Thyroid gland (tissue), 4 donors: ENCODE results near the gene PUSL1. TPM values are rescaled to one million over a fixed set of nuclear protein-coding genes. Genes with fewer than 3 reads are reported as not detected.

Experiments used
- DNase-seq, 2 donors: peaks; one replicate each; pipeline ENCODE4 v3.0.0-alpha.2; 2019
- H3K27ac ChIP-seq, 3 donors: fragments of 200-600 bp; sonication (generic); 1 replicate in 2 of 3; 2 replicates in 1 of 3; pipeline ENCODE4 v1.5.1; 2016 to 2019; ENCODE audit warnings: mild to moderate bottlenecking in 1 of 3, moderate library complexity in 1 of 3
- H3K27me3 ChIP-seq: fragments of 200-600 bp; sonication (generic); one replicate; pipeline ENCODE4 v1.5.1; 2019
- H3K36me3 ChIP-seq, 2 donors: fragments of 200-600 bp; sonication (generic); one replicate each; pipeline ENCODE4 v1.5.1; 2016 to 2019
- H3K4me1 ChIP-seq, 2 donors: fragments of 200-600 bp; sonication (generic); one replicate each; pipeline ENCODE4 v1.5.1; 2017 to 2019
- H3K4me3 ChIP-seq, 3 donors: fragments of 200-600 bp; sonication (generic); replicated peaks in 1 of 3; 1 replicate in 2 of 3; 2 replicates in 1 of 3; pipeline ENCODE4 v1.5.1; 2016; ENCODE audit warnings: mild to moderate bottlenecking in 1 of 3
- H3K9me3 ChIP-seq: fragments of 200-600 bp; sonication (generic); one replicate; pipeline ENCODE4 v1.5.1; 2017
- CTCF ChIP-seq, 6 experiments: fragments of 200-600 bp in 3 of 6; fragments of 450-650 bp in 3 of 6; sonication (generic) in 3 of 6; IDR thresholded peaks; one replicate each; pipeline ENCODE4 v1.5.1; 2016 to 2019; ENCODE audit warnings: antibody characterized with exemption in 6 of 6, mild to moderate bottlenecking in 2 of 6, inconsistent platforms in 1 of 6, moderate library complexity in 1 of 6
- POLR2A ChIP-seq, 2 donors: fragments of 450-650 bp; IDR thresholded peaks; one replicate each; pipeline ENCODE4 v1.6.1; 2017; ENCODE audit warnings: antibody characterized with exemption in 2 of 2, mild to moderate bottlenecking in 2 of 2, moderate library complexity in 1 of 2
- WGBS, 2 donors: methylation state at CpG; one replicate each; pipeline ENCODE4 v1.1.5; 2017; 5-methylcytosine and 5-hydroxymethylcytosine counted together
- intact Hi-C: fragments of 100-400 bp; cut with DNase I; formaldehyde crosslinking; loops from one replicate; pipeline ENCODE4 v1.15.1; 2023
- total RNA-seq, 4 donors: library from RNA; depleted of rRNA; stranded (reverse); fragments of >200 nt; gene quantifications; one replicate each; pipeline ENCODE4 v1.2.3, GENCODE V29; 2016

Gene PUSL1
- total RNA-seq, 4 donors from 2014 or later: 24.0 to 41.4 (median 28.0) TPM

DNA sequence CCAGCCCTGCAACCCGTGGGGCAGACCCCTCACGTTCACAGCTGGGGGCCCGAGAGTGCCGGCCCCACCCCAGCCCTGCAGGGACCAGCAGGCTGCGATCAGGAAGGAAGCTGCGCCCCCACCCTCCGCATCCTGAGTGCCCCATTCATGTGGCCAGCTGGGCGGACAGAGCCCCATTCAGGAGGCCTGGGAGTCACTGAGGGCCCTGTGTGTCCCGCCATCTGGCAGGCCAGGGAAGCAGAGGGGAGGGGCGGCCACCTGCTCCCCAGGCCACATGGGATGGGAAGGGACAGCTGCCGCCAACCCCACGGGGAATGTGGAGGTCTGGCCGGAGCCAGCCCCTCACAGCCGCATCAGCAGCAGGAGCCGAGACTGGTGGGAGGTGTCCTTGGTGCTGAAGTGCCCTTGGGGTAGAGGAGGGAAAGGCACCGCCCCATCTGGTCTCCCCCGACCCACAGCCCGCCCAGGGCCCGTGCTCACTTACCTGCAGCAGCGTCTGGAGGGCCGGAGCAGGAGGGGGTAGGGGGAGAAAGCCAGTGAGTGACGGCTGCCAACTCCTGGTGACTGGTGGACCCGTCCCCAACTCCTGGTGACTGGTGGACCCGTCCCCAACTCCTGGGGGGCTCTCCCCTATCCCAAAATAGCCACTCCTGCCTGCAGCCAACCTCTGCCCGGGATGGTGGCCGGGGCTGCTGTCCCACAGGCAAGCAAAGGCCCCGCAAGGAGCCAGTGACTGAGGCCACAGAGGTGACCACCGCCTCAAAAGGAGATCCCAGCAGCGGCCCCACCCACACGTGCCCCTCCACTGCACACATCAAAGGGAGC, 9.3 kb upstream of the PUSL1 start:
- Histone ChIP-seq H3K27me3 (no peaks in the 10 kb centered on the region), H3K4me1 (peaks cover 0 to under 1% of the 10 kb centered on the region in 2 donors), H3K9me3 (no peaks in the 10 kb centered on the region), H3K4me3 (no peak overlapping the region), H3K27ac (no peak overlapping the region), H3K36me3 (peaks cover 0 to 4% of the 10 kb centered on the region in 2 donors)
- TF ChIP-seq POLR2A (IDR thresholded peaks at IDR 0.05) (no peak), CTCF (IDR thresholded peaks at IDR 0.05) (no peak)
- WGBS, 2 donors: 65 to 79% methylated on average over 7 to 14 of the region's 30 CpGs
- intact Hi-C loops: loop anchor here (10.0 kb wide), 1 partner anchor 324 kb away; no protein-coding TSS in a partner anchor
- no peak for DNase-seq

- WGBS, 2 donors: 88 to 93% methylated on average over 13 to 18 of the region's 22 CpGs
- no peaks in the 10 kb centered on the region for H3K9me3 ChIP-seq
- H3K27me3 ChIP-seq: no peaks in the 10 kb centered on the region
- H3K36me3 ChIP-seq: peaks cover 0 to 4% of the 10 kb centered on the region in 2 donors
- TF ChIP-seq POLR2A (IDR thresholded peaks at IDR 0.05): no peak
- peak in 1 of 6 experiments; percentile 16 for TF ChIP-seq CTCF (IDR thresholded peaks at IDR 0.05)
- H3K4me1 ChIP-seq: peaks cover 0 to 6% of the 10 kb centered on the region in 2 donors
- no peak overlapping the region for H3K27ac ChIP-seq
- H3K4me3 ChIP-seq: no peak overlapping the region
- no peak for DNase-seq
- intact Hi-C loops: loop anchor here (10.0 kb wide), 1 partner anchor 325 kb away; no protein-coding TSS in a partner anchor
Observed at GRCh38 chr1:1299686-1300351, 8.6 kb upstream of the PUSL1 start.

DNA sequence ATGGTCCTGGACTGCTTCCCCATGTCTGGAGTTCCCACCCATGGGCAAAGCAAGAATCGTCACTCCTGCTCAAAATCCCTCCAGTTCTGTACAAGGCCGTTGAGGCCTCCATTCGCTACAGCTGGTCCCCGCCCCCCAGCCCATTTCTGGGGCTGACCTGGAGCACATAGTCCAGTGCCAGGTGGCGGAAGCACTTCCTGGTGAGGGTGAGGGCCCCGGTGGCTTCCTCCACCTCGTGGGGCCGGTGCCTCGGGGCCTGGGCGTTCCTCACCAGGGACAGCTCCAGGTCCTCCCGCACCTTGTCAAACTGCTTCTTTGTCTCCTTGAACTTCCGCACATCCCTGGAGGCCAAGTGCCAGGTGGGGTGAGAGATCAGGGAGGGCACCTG, 8.1 kb upstream of the PUSL1 start:
- intact Hi-C loops: no loop called here
- Histone ChIP-seq H3K27ac (no peak overlapping the region), H3K4me1 (peaks cover 4 to 12% of the 10 kb centered on the region in 2 donors), H3K36me3 (peaks cover 0 to 4% of the 10 kb centered on the region in 2 donors), H3K9me3 (no peaks in the 10 kb centered on the region), H3K27me3 (no peaks in the 10 kb centered on the region), H3K4me3 (no peak overlapping the region)
- TF ChIP-seq CTCF (IDR thresholded peaks at IDR 0.05): no peak
- WGBS, 2 donors: 91 to 100% methylated on average over 5 to 12 of the region's 12 CpGs
- no peak for DNase-seq

DNA sequence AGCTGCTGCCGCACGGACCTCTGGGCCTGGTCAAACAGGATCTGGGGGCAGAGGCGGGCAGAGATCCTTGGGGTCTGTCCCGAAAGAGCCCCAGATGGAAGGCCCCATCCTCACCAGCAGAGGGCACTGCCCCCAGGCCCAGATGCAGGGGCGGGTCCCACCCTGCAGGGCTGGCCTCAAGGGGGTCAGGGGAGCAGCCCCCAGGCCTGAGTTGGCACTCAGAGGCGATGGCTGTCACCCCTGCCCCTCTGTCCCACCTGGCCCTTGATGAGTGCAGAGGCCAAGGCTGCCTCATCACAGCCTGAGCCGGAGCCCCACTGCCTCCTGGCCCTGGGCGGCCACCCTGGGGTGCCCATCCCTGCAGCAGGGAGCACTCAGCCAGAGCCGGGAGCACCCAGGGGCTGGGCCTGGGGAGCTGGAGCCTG, 6.4 kb upstream of the PUSL1 start:
- Histone ChIP-seq H3K27me3 (no peaks in the 10 kb centered on the region), H3K27ac (no peak overlapping the region), H3K36me3 (peaks cover 0 to 4% of the 10 kb centered on the region in 2 donors), H3K9me3 (no peaks in the 10 kb centered on the region), H3K4me1 (peaks cover 21 to 28% of the 10 kb centered on the region in 2 donors), H3K4me3 (no peak overlapping the region)
- intact Hi-C loops: no loop called here
- peak in 1 of 6 experiments; percentile 33 for TF ChIP-seq CTCF (IDR thresholded peaks at IDR 0.05)
- no peak for TF ChIP-seq POLR2A (IDR thresholded peaks at IDR 0.05)
- DNase-seq: no peak
- 81% methylated on average over 3 to 4 of the region's 9 CpGs for WGBS, 2 donors
